Ishikawa (cell line): ENCODE data around the gene ACSL5.

ENCODE experiments used
- CEBPB ChIP-seq: IDR thresholded peaks from 2 replicates; pipeline ENCODE4 v1.6.1; 2012
- CREB1 ChIP-seq: IDR thresholded peaks from 2 replicates; pipeline ENCODE4 v1.6.1; 2012; ENCODE audit warnings: low read depth
- EGR1 ChIP-seq: IDR thresholded peaks from 2 replicates; pipeline ENCODE4 v1.6.1; 2012
- EP300 ChIP-seq: IDR thresholded peaks from 2 replicates; pipeline ENCODE4 v1.6.1; 2012; ENCODE audit warnings: borderline replicate concordance
- FOXM1 ChIP-seq: IDR thresholded peaks from 2 replicates; pipeline ENCODE4 v1.6.1; 2012; ENCODE audit warnings: low read depth, borderline replicate concordance
- NFIC ChIP-seq: IDR thresholded peaks from 2 replicates; pipeline ENCODE4 v1.6.1; 2012
- RAD21 ChIP-seq: IDR thresholded peaks from 2 replicates; pipeline ENCODE4 v1.6.1; 2012; ENCODE audit warnings: low read depth
- TAF1 ChIP-seq: IDR thresholded peaks from 2 replicates; pipeline ENCODE4 v1.6.1; 2012; ENCODE audit warnings: low read depth, mild to moderate bottlenecking
- TCF12 ChIP-seq: IDR thresholded peaks from 2 replicates; pipeline ENCODE4 v1.6.1; 2012; ENCODE audit warnings: low read depth
- TEAD4 ChIP-seq: IDR thresholded peaks from 2 replicates; pipeline ENCODE4 v1.6.1; 2012
- YY1 ChIP-seq: IDR thresholded peaks from 2 replicates; pipeline ENCODE4 v1.6.1; 2012; ENCODE audit warnings: low read depth
- ZBTB7A ChIP-seq: IDR thresholded peaks from 2 replicates; pipeline ENCODE4 v1.6.1; 2012; ENCODE audit warnings: low read depth
- TF ChIP-seq, protein P1 (sequence below): IDR thresholded peaks from 2 replicates; pipeline ENCODE4 v1.6.1; 2012
- TF ChIP-seq, protein P2 (sequence below): IDR thresholded peaks from 2 replicates; pipeline ENCODE4 v1.6.1; 2012; ENCODE audit warnings: low read depth, mild to moderate bottlenecking
- TF ChIP-seq, protein P3 (sequence below): IDR thresholded peaks from 2 replicates; pipeline ENCODE4 v1.6.1; 2012

The ACSL5 gene

DNA sequence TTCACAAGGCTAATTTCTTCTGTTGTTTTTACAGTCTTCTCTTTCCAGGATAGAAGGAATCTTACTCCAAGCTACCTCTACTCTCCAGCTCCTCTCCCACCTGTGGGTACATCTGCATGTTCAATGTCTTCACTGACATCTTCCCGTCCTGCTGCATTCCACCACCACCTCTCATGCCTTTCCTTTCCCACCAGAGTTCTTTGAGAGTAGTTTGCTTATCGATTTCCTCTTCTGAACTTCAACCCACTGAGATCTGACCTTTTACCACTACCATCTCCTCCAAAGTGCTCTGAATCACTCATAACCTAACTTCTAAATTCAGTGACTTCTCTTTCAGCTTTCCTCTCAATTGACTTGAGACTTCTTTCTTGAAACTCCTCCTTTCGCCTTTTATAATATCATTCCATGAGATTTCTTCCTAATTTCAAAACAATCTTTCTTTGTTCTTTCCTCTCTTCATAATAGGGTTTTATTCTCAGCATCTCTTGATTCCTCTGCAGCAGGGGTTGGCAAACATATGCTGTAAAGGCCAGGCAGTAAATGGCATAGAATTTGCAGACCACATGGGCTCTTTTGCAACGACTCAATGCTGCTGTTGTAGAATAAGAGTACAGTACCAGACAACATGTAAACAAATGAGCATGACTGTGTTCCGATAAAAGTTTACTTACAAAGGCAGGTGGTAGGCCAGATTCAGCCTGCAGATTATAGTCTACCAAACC, 22.1 kb downstream of the ACSL5 start:
- TF ChIP-seq FOXM1, result no peak
- TF ChIP-seq, protein P1, sequence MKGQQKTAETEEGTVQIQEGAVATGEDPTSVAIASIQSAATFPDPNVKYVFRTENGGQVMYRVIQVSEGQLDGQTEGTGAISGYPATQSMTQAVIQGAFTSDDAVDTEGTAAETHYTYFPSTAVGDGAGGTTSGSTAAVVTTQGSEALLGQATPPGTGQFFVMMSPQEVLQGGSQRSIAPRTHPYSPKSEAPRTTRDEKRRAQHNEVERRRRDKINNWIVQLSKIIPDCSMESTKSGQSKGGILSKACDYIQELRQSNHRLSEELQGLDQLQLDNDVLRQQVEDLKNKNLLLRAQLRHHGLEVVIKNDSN, result no peak
- TF ChIP-seq CEBPB, result no peak
- TF ChIP-seq TCF12, result no peak
- TF ChIP-seq ZBTB7A, result no peak
- TF ChIP-seq NFIC, result no peak
- no peak for TF ChIP-seq EP300
- no peak for TF ChIP-seq TEAD4
- TF ChIP-seq, protein P2, sequence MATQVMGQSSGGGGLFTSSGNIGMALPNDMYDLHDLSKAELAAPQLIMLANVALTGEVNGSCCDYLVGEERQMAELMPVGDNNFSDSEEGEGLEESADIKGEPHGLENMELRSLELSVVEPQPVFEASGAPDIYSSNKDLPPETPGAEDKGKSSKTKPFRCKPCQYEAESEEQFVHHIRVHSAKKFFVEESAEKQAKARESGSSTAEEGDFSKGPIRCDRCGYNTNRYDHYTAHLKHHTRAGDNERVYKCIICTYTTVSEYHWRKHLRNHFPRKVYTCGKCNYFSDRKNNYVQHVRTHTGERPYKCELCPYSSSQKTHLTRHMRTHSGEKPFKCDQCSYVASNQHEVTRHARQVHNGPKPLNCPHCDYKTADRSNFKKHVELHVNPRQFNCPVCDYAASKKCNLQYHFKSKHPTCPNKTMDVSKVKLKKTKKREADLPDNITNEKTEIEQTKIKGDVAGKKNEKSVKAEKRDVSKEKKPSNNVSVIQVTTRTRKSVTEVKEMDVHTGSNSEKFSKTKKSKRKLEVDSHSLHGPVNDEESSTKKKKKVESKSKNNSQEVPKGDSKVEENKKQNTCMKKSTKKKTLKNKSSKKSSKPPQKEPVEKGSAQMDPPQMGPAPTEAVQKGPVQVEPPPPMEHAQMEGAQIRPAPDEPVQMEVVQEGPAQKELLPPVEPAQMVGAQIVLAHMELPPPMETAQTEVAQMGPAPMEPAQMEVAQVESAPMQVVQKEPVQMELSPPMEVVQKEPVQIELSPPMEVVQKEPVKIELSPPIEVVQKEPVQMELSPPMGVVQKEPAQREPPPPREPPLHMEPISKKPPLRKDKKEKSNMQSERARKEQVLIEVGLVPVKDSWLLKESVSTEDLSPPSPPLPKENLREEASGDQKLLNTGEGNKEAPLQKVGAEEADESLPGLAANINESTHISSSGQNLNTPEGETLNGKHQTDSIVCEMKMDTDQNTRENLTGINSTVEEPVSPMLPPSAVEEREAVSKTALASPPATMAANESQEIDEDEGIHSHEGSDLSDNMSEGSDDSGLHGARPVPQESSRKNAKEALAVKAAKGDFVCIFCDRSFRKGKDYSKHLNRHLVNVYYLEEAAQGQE, result no peak
- TF ChIP-seq CREB1, result no peak
- no peak for TF ChIP-seq EGR1
- TF ChIP-seq YY1, result no peak
- TF ChIP-seq TAF1, result no peak
- TF ChIP-seq, protein P3, sequence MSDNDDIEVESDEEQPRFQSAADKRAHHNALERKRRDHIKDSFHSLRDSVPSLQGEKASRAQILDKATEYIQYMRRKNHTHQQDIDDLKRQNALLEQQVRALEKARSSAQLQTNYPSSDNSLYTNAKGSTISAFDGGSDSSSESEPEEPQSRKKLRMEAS, result no peak

DNA sequence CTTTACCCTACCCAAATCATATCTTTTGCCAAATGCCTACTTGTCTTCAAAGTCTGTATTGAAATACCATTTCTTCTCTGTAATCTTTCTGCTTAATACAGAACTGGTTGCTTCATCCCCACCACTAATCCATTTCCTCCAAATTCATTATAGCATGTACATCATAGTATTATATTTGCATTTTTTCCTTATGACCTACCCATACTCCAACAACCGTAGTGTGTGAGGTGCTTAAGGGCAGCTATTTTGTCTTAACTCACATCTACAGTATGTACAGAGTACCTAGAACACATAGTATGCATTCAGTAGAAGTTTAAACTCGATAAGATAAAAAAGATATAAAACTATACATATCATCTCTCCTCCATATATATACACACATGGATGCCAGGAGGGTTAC, 23.7 kb downstream of the ACSL5 start:
- no peak for TF ChIP-seq RAD21
- TF ChIP-seq TAF1, result no peak
- no peak for TF ChIP-seq ZBTB7A
- no peak for TF ChIP-seq FOXM1
- TF ChIP-seq EGR1, result no peak
- TF ChIP-seq, protein P3, result no peak
- TF ChIP-seq, protein P2, result no peak
- no peak for TF ChIP-seq CEBPB
- TF ChIP-seq TEAD4, result no peak
- no peak for TF ChIP-seq NFIC
- no peak for TF ChIP-seq TCF12
- TF ChIP-seq EP300, result no peak
- TF ChIP-seq YY1, result no peak

DNA sequence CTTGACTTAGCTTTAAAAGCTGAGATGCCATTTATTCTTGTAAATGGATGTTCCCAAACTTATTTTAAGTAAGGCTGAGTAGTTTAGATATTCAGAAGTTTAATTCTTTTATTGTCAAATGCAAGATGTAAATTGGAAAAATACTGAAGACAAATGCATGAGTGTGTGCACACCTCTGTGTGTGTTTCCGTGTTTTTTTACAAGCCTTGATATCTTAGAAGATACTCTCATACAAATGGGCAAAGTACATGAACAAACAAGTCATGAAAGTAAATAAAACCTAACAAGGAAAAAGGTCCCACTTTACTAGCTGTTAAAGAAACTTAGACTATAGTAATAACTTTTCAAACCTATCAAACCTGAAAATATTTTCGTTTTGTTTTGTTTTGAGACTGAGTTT, 29.0 kb downstream of the ACSL5 start:
- TF ChIP-seq CREB1 (no peak), NFIC (no peak), FOXM1 (no peak), CEBPB (no peak), TAF1 (no peak), TEAD4 (no peak), EGR1 (no peak), ZBTB7A (no peak), TCF12 (no peak)
- TF ChIP-seq, protein P2, result no peak
- TF ChIP-seq, protein P3, result no peak

DNA sequence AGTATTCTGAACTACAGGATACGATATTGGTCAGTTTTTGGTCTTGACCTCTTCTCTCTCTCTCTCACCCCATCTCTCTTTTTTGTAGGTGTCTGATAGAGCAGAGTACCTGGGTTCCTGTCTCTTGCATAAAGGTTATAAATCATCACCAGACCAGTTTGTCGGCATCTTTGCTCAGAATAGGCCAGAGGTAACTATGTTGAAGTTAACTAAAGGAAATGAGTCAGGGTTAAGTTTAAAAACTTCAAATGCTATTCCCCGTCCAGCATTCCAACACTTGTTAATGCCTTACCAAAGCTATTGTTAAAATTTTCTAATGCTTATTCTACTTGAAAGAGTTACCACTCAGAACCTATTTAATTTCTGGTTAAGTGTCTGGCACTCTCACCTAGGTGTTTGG, 30.7 kb downstream of the ACSL5 start:
- TF ChIP-seq CEBPB (no peak), EGR1 (no peak), FOXM1 (no peak), NFIC (no peak), TAF1 (no peak), RAD21 (no peak), CREB1 (no peak), ZBTB7A (no peak), EP300 (no peak), TCF12 (no peak), TEAD4 (no peak), YY1 (no peak)
- TF ChIP-seq, protein P2, result no peak
- TF ChIP-seq, protein P1, result no peak
- TF ChIP-seq, protein P3, result no peak
